ENCODE measurements around the gene MCOLN1. TPM values are rescaled to one million over a fixed set of nuclear protein-coding genes. Genes with fewer than 3 reads are reported as not detected.

MCOLN1 gene
- total and polyA plus RNA-seq, 2 of the 4 experiments (the other 2 are of a cell fraction) = 3.4 to 19.6 TPM

GRCh38 chr19:7478843-7479227 lies 43.6 kb upstream of the MCOLN1 start:
- H3K36me3 ChIP-seq (ENCODE audit: control insufficient read depth, insufficient read depth, low read length) = peaks cover 1% of the 10 kb centered on the region; the same call in 1 of the 2 replicates
- no peak overlapping the region for H2BK15ac ChIP-seq (ENCODE audit: low read depth, low read length)
- no peak overlapping the region for H3K14ac ChIP-seq (replicated peaks; ENCODE audit: low read depth, low read length)
- no peak overlapping the region for H2AK9ac ChIP-seq (replicated peaks; ENCODE audit: low read depth, low read length, poor library complexity)
- POLR2A ChIA-PET (ENCODE audit: unreplicated experiment) = no interaction called here
- H4K8ac ChIP-seq (ENCODE audit: low read depth in 2 of 2, low read length in 2 of 2) = no peak overlapping the region
- H3K9me3 ChIP-seq (ENCODE audit: control insufficient read depth, insufficient read depth, low read length) = no peaks in the 10 kb centered on the region; the same call in 1 of the 2 replicates
- H3K4me1 ChIP-seq (ENCODE audit: control insufficient read depth, insufficient read depth, low read length) = peaks cover 2% of the 10 kb centered on the region; the same call in 1 of the 2 replicates
- in situ Hi-C loops (cut with MboI; ENCODE audit: low sequenced_read_pairs) (no loop called here), dilution Hi-C loops (cut with HindIII; ENCODE audit: low sequenced_read_pairs, unreplicated experiment) (no loop called here), intact Hi-C loops (cut with micrococcal nuclease) (no loop called here)
- no peak for TF ChIP-seq CHD1 (IDR thresholded peaks at IDR 0.05; ENCODE audit: low read depth, low read length)
- TF ChIP-seq NFE2L2 (IDR thresholded peaks at IDR 0.05; ENCODE audit: low read depth, low read length) = no peak
- no peak for TF ChIP-seq POLR2A (IDR thresholded peaks at IDR 0.05; ENCODE audit: low read depth, low read length)
- TF ChIP-seq RFX5 (IDR thresholded peaks at IDR 0.05; ENCODE audit: low read depth, low read length) = no peak
- TF ChIP-seq FOS (IDR thresholded peaks at IDR 0.05; ENCODE audit: low read depth, low read length) = no peak
- TF ChIP-seq USF2 (IDR thresholded peaks at IDR 0.05; ENCODE audit: low read depth, low read length) = no peak
- no peak for TF ChIP-seq CTCF (conservative IDR thresholded peaks at IDR 0.05; ENCODE audit: low read depth, low read length)
- TF ChIP-seq MAFK (IDR thresholded peaks at IDR 0.05; ENCODE audit: low read depth, low read length) = no peak
- no peak overlapping the region for H4K91ac ChIP-seq (ENCODE audit: insufficient read depth, low read depth, low read length)
- H3K79me1 ChIP-seq (ENCODE audit: low read depth in 1 of 2, low read length in 2 of 2) = no peaks in the 10 kb centered on the region
- H4K5ac ChIP-seq (ENCODE audit: low read depth, low read length) = no peak overlapping the region
- no peak overlapping the region for H2BK20ac ChIP-seq (ENCODE audit: low read depth, low read length)
- no peak overlapping the region for H2AK5ac ChIP-seq (ENCODE audit: low read depth, low read length)
- H3K9ac ChIP-seq (ENCODE audit: low read depth, low read length) = no peak overlapping the region
- no peak overlapping the region for H2AFZ ChIP-seq (replicated peaks; ENCODE audit: low read length, poor library complexity)
- no peak overlapping the region for H3K56ac ChIP-seq (ENCODE audit: extremely low read depth, insufficient read depth, low read length)
- no peak overlapping the region for H3K18ac ChIP-seq (ENCODE audit: low read depth, low read length)
- CTCF ChIA-PET = no interaction called here
- no peaks in the 10 kb centered on the region for H4K20me1 ChIP-seq (ENCODE audit: insufficient read depth, low read length)
- DNase-seq (no peak), ATAC-seq (ENCODE audit: low read depth) (no peak)
- no peaks in the 10 kb centered on the region for H3K9me1 ChIP-seq (ENCODE audit: insufficient read depth, low read length)
- WGBS, 2 experiments (ENCODE audit: extremely low coverage in 2 of 2, insufficient read length in 1 of 2) = 89% methylated on average over 6 of the region's 9 CpGs; no CpG with 5 or more reads in 1 of the 2 experiments
- no peak overlapping the region for H3K23ac ChIP-seq (ENCODE audit: low read depth, low read length)
- H3K27me3 ChIP-seq (ENCODE audit: control insufficient read depth, insufficient read depth, low read length) = no peaks in the 10 kb centered on the region
- H3K4me3 ChIP-seq (ENCODE audit: insufficient read depth, low read depth, low read length) = no peak overlapping the region
- H2BK120ac ChIP-seq (ENCODE audit: low read depth, low read length) = no peak overlapping the region
- H3K27ac ChIP-seq (ENCODE audit: insufficient read depth, low read length) = no peak overlapping the region
- no peak overlapping the region for H2BK5ac ChIP-seq (ENCODE audit: low read depth, low read length, poor library complexity, severe bottlenecking)
- BruUV-seq (replicated peaks) = no TSS peak
- H3K4ac ChIP-seq (ENCODE audit: low read depth, low read length) = no peak overlapping the region
- no peak overlapping the region for H3K4me2 ChIP-seq (ENCODE audit: low read depth, low read length)

Measured in IMR-90 (cell line).